Breast epithelium (tissue), 3 donors: ENCODE measurements around the gene LYPD3.

Experiments
- POLR2AphosphoS5 ChIP-seq, 3 donors: sonication (generic); formaldehyde crosslinking; IDR thresholded peaks; one replicate each; pipeline ENCODE4 v1.6.1; 2017; ENCODE audit warnings: antibody characterized with exemption in 3 of 3
- TF ChIP-seq, protein P1 (sequence below), 3 donors: fragments of 450-650 bp; IDR thresholded peaks; one replicate each; pipeline ENCODE4 v1.5.1; 2016 to 2017; ENCODE audit warnings: antibody characterized with exemption in 3 of 3, mild to moderate bottlenecking in 3 of 3, moderate library complexity in 3 of 3

DNA sequence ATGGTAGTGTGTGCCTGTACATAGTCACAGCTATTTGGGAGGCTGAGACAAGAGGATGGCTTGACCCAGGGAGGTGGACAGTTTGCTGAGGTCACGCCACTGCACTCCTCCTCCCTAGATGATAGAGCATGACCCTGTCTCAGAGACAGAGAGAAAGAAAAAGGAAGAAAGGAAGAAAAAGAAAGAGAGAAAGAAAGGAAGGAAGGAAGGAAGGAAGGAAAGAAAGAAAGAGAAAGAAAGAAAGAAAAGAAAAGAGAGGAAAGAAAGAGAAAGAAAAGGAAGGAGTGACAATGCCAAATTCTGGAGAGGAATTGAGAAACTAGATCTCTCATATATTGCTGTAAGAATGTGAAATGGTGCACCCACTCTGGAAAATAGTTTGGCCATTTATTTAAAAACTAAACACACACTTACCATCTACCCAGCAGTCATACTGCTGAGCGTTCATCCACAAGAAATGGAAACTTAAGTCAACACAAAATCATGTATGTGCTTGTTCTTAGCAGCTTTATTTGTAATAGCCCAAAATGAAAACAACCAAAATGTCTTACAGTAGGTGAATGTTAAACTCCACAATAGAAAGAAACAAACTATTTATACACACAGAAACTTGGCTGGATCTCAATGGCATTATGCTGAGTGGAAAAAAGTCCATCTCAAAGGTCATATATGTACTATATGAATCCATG lies 43.3 kb downstream of the LYPD3 start:
- TF ChIP-seq, protein P1, sequence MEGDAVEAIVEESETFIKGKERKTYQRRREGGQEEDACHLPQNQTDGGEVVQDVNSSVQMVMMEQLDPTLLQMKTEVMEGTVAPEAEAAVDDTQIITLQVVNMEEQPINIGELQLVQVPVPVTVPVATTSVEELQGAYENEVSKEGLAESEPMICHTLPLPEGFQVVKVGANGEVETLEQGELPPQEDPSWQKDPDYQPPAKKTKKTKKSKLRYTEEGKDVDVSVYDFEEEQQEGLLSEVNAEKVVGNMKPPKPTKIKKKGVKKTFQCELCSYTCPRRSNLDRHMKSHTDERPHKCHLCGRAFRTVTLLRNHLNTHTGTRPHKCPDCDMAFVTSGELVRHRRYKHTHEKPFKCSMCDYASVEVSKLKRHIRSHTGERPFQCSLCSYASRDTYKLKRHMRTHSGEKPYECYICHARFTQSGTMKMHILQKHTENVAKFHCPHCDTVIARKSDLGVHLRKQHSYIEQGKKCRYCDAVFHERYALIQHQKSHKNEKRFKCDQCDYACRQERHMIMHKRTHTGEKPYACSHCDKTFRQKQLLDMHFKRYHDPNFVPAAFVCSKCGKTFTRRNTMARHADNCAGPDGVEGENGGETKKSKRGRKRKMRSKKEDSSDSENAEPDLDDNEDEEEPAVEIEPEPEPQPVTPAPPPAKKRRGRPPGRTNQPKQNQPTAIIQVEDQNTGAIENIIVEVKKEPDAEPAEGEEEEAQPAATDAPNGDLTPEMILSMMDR (IDR thresholded peaks at IDR 0.05): no peak
- no peak for TF ChIP-seq POLR2AphosphoS5 (IDR thresholded peaks at IDR 0.05)
